ENCODE results near the gene CUEDC2.

CUEDC2 gene

GRCh38 chr10:102396730-102397151, 35.6 kb downstream of the CUEDC2 start:
- Histone ChIP-seq H3K9me3 (no peaks in the 10 kb centered on the region), H3K4me3 (peak overlapping the region; percentile 86), H3K27me3 (ENCODE audit: low read depth) (no peaks in the 10 kb centered on the region), H3K36me3 (replicated peaks) (peaks cover 40% of the 10 kb centered on the region), H3K4me1 (peaks cover 20% of the 10 kb centered on the region)
- in situ Hi-C loops (cut with MboI; ENCODE audit: low sequenced_read_pairs): no loop called here
- no peak for DNase-seq (ENCODE audit: low spot score in 2 of 2)

- no peaks in the 10 kb centered on the region for H3K27me3 ChIP-seq (ENCODE audit: low read depth)
Observed at GRCh38 chr10:102396317-102396650, 36.1 kb downstream of the CUEDC2 start.

GRCh38 chr10:102395400-102396316, 36.7 kb downstream of the CUEDC2 start, which contains the start of gene NFKB2:
Gene NFKB2, plus strand, starts transcription at chr10:102395705. Its CDS starts 255 bp downstream, at chr10:102395960.
- H3K36me3 ChIP-seq (replicated peaks): peaks cover 32% of the 10 kb centered on the region; the same call in 1 of the 2 replicates
- no peaks in the 10 kb centered on the region for H3K9me3 ChIP-seq
- in situ Hi-C loops (cut with MboI; ENCODE audit: low sequenced_read_pairs): no loop called here
- peaks cover 27% of the 10 kb centered on the region for H3K4me1 ChIP-seq
- DNase-seq (ENCODE audit: low spot score in 2 of 2): peak; percentile 81 to 92
- no peaks in the 10 kb centered on the region for H3K27me3 ChIP-seq (ENCODE audit: low read depth)
- H3K4me3 ChIP-seq: peak within 1 kb of the TSS; percentile 86

More at GRCh38 chr10:102396317-102396650, 36.1 kb downstream of the CUEDC2 start:
- H3K9me3 ChIP-seq: no peaks in the 10 kb centered on the region
- no peak for DNase-seq (ENCODE audit: low spot score in 2 of 2)
- peaks cover 35% of the 10 kb centered on the region for H3K36me3 ChIP-seq (replicated peaks)
- peaks cover 21% of the 10 kb centered on the region for H3K4me1 ChIP-seq
- in situ Hi-C loops (cut with MboI; ENCODE audit: low sequenced_read_pairs): no loop called here
- peak overlapping the region; percentile 86 for H3K4me3 ChIP-seq

GRCh38 chr10:102394801-102395399, 37.5 kb downstream of the CUEDC2 start:
- in situ Hi-C loops (cut with MboI; ENCODE audit: low sequenced_read_pairs): no loop called here
- peaks cover 31% of the 10 kb centered on the region for H3K4me1 ChIP-seq
- DNase-seq (ENCODE audit: low spot score in 2 of 2): peak in 1 of 2 experiments; percentile 57
- H3K9me3 ChIP-seq: no peaks in the 10 kb centered on the region
- H3K36me3 ChIP-seq (replicated peaks): peaks cover 25% of the 10 kb centered on the region; the same call in 1 of the 2 replicates
- no peaks in the 10 kb centered on the region for H3K27me3 ChIP-seq (ENCODE audit: low read depth)
- peak overlapping the region; percentile 86 for H3K4me3 ChIP-seq

GRCh38 chr10:102394079-102394800, 38.1 kb downstream of the CUEDC2 start:
- peak; percentile 87 to 95 for DNase-seq (ENCODE audit: low spot score in 2 of 2)
- Histone ChIP-seq H3K4me3 (peak overlapping the region; percentile 86), H3K9me3 (no peaks in the 10 kb centered on the region), H3K27me3 (ENCODE audit: low read depth) (no peaks in the 10 kb centered on the region), H3K4me1 (peaks cover 31% of the 10 kb centered on the region), H3K36me3 (replicated peaks) (peaks cover 22% of the 10 kb centered on the region; the same call in 1 of the 2 replicates)
- in situ Hi-C loops (cut with MboI; ENCODE audit: low sequenced_read_pairs): no loop called here

- Histone ChIP-seq H3K27me3 (ENCODE audit: low read depth) (no peaks in the 10 kb centered on the region), H3K9me3 (no peaks in the 10 kb centered on the region), H3K36me3 (replicated peaks) (peaks cover 18% of the 10 kb centered on the region; the same call in 1 of the 2 replicates), H3K4me3 (peak overlapping the region; percentile 86), H3K4me1 (peaks cover 26% of the 10 kb centered on the region)
- in situ Hi-C loops (cut with MboI; ENCODE audit: low sequenced_read_pairs): no loop called here
- no peak for DNase-seq (ENCODE audit: low spot score in 2 of 2)
Observed at GRCh38 chr10:102393411-102394078, 38.8 kb downstream of the CUEDC2 start.

- H3K4me1 ChIP-seq: peaks cover 26% of the 10 kb centered on the region
- in situ Hi-C loops (cut with MboI; ENCODE audit: low sequenced_read_pairs): no loop called here
- H3K4me3 ChIP-seq: no peak overlapping the region
Observed at GRCh38 chr10:102392306-102392705, 40.1 kb downstream of the CUEDC2 start.

GRCh38 chr10:102389894-102390293, 42.5 kb downstream of the CUEDC2 start:
- in situ Hi-C loops (cut with MboI; ENCODE audit: low sequenced_read_pairs): no loop called here
- Histone ChIP-seq H3K27me3 (ENCODE audit: low read depth) (no peaks in the 10 kb centered on the region), H3K4me3 (no peak overlapping the region), H3K9me3 (no peaks in the 10 kb centered on the region), H3K36me3 (replicated peaks) (no peaks in the 10 kb centered on the region), H3K4me1 (peaks cover 23% of the 10 kb centered on the region)
- no peak for DNase-seq (ENCODE audit: low spot score in 2 of 2)

More at GRCh38 chr10:102392306-102392705, 40.1 kb downstream of the CUEDC2 start:
- Histone ChIP-seq H3K27me3 (ENCODE audit: low read depth) (no peaks in the 10 kb centered on the region), H3K36me3 (replicated peaks) (0 out of 2 replicates have a peak, but pooled peaks cover 7% of the 10 kb centered on the region), H3K9me3 (no peaks in the 10 kb centered on the region)
- no peak for DNase-seq (ENCODE audit: low spot score in 2 of 2)

GRCh38 chr10:102384606-102385429, 47.6 kb downstream of the CUEDC2 start:
- no peaks in the 10 kb centered on the region for H3K4me1 ChIP-seq
- H3K27me3 ChIP-seq (ENCODE audit: low read depth): no peaks in the 10 kb centered on the region
- in situ Hi-C loops (cut with MboI; ENCODE audit: low sequenced_read_pairs): no loop called here
- H3K36me3 ChIP-seq (replicated peaks): peaks cover 19% of the 10 kb centered on the region
- H3K4me3 ChIP-seq: no peak overlapping the region
- DNase-seq (ENCODE audit: low spot score in 2 of 2): no peak
- H3K9me3 ChIP-seq: no peaks in the 10 kb centered on the region

- no peaks in the 10 kb centered on the region for H3K4me1 ChIP-seq
- peaks cover 23% of the 10 kb centered on the region for H3K36me3 ChIP-seq (replicated peaks)
- no peaks in the 10 kb centered on the region for H3K27me3 ChIP-seq (ENCODE audit: low read depth)
- in situ Hi-C loops (cut with MboI; ENCODE audit: low sequenced_read_pairs): no loop called here
- no peak overlapping the region for H3K4me3 ChIP-seq
- peak in 1 of 2 experiments; percentile 60 for DNase-seq (ENCODE audit: low spot score in 2 of 2)
- no peaks in the 10 kb centered on the region for H3K9me3 ChIP-seq
Observed at GRCh38 chr10:102384053-102384452, 48.3 kb downstream of the CUEDC2 start.

- no peaks in the 10 kb centered on the region for H3K9me3 ChIP-seq
- in situ Hi-C loops (cut with MboI; ENCODE audit: low sequenced_read_pairs): no loop called here
- no peak for DNase-seq (ENCODE audit: low spot score in 2 of 2)
- peaks cover 29% of the 10 kb centered on the region for H3K36me3 ChIP-seq (replicated peaks)
- no peaks in the 10 kb centered on the region for H3K4me1 ChIP-seq
- no peaks in the 10 kb centered on the region for H3K27me3 ChIP-seq (ENCODE audit: low read depth)
- H3K4me3 ChIP-seq: no peak overlapping the region
Observed at GRCh38 chr10:102382871-102383270, 49.5 kb downstream of the CUEDC2 start.

- Histone ChIP-seq H3K27me3 (ENCODE audit: low read depth) (no peaks in the 10 kb centered on the region), H3K36me3 (replicated peaks) (peaks cover 33% of the 10 kb centered on the region), H3K4me3 (no peak overlapping the region), H3K4me1 (no peaks in the 10 kb centered on the region), H3K9me3 (no peaks in the 10 kb centered on the region)
- in situ Hi-C loops (cut with MboI; ENCODE audit: low sequenced_read_pairs): no loop called here
- DNase-seq (ENCODE audit: low spot score in 2 of 2): no peak
Observed at GRCh38 chr10:102381983-102382382, 50.4 kb downstream of the CUEDC2 start.
